ENCODE results near the gene CDKAL1.
"Not testable (repeated sequence)": the region's sequence is repeated elsewhere in the genome, so short reads cannot be mapped to it uniquely, and the experiment has no call there.

Gene CDKAL1

GRCh38 chr6:21082091-21082490, 547.8 kb downstream of the CDKAL1 start:
- no peak overlapping the region for H3K27ac ChIP-seq
- no peak for TF ChIP-seq CTCF (conservative IDR thresholded peaks at IDR 0.05)

GRCh38 chr6:21083708-21084107, 549.5 kb downstream of the CDKAL1 start:
- TF ChIP-seq CTCF (conservative IDR thresholded peaks at IDR 0.05) = no peak
- H3K27ac ChIP-seq = no peak overlapping the region

GRCh38 chr6:21084656-21085055, 550.4 kb downstream of the CDKAL1 start:
- no peak overlapping the region for H3K27ac ChIP-seq
- TF ChIP-seq CTCF (conservative IDR thresholded peaks at IDR 0.05) = no peak

- TF ChIP-seq CTCF (conservative IDR thresholded peaks at IDR 0.05) = no peak
- no peak overlapping the region for H3K27ac ChIP-seq
Observed at GRCh38 chr6:21085211-21085610, 551.0 kb downstream of the CDKAL1 start.

- TF ChIP-seq CTCF (conservative IDR thresholded peaks at IDR 0.05) = no peak
- no peak overlapping the region for H3K27ac ChIP-seq
Observed at GRCh38 chr6:21085643-21086042, 551.4 kb downstream of the CDKAL1 start.

- H3K27ac ChIP-seq = no peak overlapping the region
- TF ChIP-seq CTCF (conservative IDR thresholded peaks at IDR 0.05) = no peak
Observed at GRCh38 chr6:21087188-21087587, 552.9 kb downstream of the CDKAL1 start.

GRCh38 chr6:21091411-21091810, 557.2 kb downstream of the CDKAL1 start:
- no peak overlapping the region for H3K27ac ChIP-seq
- no peak for TF ChIP-seq CTCF (conservative IDR thresholded peaks at IDR 0.05)

GRCh38 chr6:21092231-21092772, 558.0 kb downstream of the CDKAL1 start:
- not testable (repeated sequence) for H3K27ac ChIP-seq
